SU-DHL-6 (cell line): Measurements from ENCODE around the gene RAP1GAP2.

Experiments
- H2AFZ ChIP-seq: fragments of 200-600 bp; sonication (generic); 2 replicates; pipeline ENCODE4 v1.6.1; 2014; ENCODE audit warnings: low read depth, mild to moderate bottlenecking, moderate library complexity, mixed read lengths, antibody characterized with exemption, low read length; ENCODE audit not compliant: severe bottlenecking
- H3F3A ChIP-seq: fragments of 200-600 bp; shearing (Covaris generic); 2 replicates; pipeline ENCODE4 v1.6.0; 2016; ENCODE audit warnings: antibody characterized with exemption, mild to moderate bottlenecking; ENCODE audit not compliant: insufficient read depth
- H3K27ac ChIP-seq: fragments of 200-600 bp; sonication (generic); 2 replicates; pipeline ENCODE4 v1.5.1; 2016; ENCODE audit warnings: low read depth, mild to moderate bottlenecking, low read length, moderate library complexity, mixed read lengths
- H3K27me3 ChIP-seq: fragments of 200-600 bp; sonication (generic), shearing (Covaris generic); 2 replicates; pipeline ENCODE4 v1.6.0; 2014; ENCODE audit warnings: mild to moderate bottlenecking, low read length
- H3K36me3 ChIP-seq: fragments of 200-600 bp; sonication (generic); 2 replicates; pipeline ENCODE4 v1.6.1; 2014; ENCODE audit warnings: mild to moderate bottlenecking, low read length, mixed read lengths
- H3K4me2 ChIP-seq: fragments of 300-600, 200-600 bp; shearing (Covaris generic), sonication (generic); 2 replicates; pipeline ENCODE4 v1.6.0; 2014; ENCODE audit warnings: low read length, low read depth, mild to moderate bottlenecking; ENCODE audit not compliant: poor library complexity, severe bottlenecking
- H3K4me3 ChIP-seq: fragments of 200-600 bp; sonication (generic); 2 replicates; pipeline ENCODE4 v1.5.1; 2014; ENCODE audit warnings: antibody characterized with exemption, low read length, mild to moderate bottlenecking, mixed read lengths; ENCODE audit not compliant: insufficient read depth, poor library complexity, severe bottlenecking
- H3K79me2 ChIP-seq: fragments of 200-600 bp; sonication (generic); 2 replicates; pipeline ENCODE4 v1.6.1; 2014; ENCODE audit warnings: mild to moderate bottlenecking, low read length, moderate library complexity; ENCODE audit not compliant: insufficient read depth
- H3K9ac ChIP-seq: fragments of 200-600 bp; sonication (generic); 2 replicates; pipeline ENCODE4 v1.7.0; 2014; ENCODE audit warnings: mild to moderate bottlenecking, low read length
- H3K9me2 ChIP-seq: fragments of 200-600 bp; sonication (generic); replicated peaks from 2 replicates; pipeline ENCODE4 v1.6.1; 2014; ENCODE audit warnings: low read length; ENCODE audit not compliant: insufficient read depth
- H3K9me3 ChIP-seq: fragments of 200-600 bp; sonication (generic); 2 replicates; pipeline ENCODE4 v1.6.1; 2014; ENCODE audit warnings: low read length, mixed read lengths; ENCODE audit not compliant: insufficient read depth
- H4K20me1 ChIP-seq: fragments of 200-600 bp; sonication (generic); 2 replicates; pipeline ENCODE4 v1.6.1; 2014; ENCODE audit warnings: low read depth, mild to moderate bottlenecking, antibody characterized with exemption, low read length, moderate library complexity, mixed read lengths
- EZH2phosphoT487 ChIP-seq: fragments of 200-600 bp; sonication (generic), shearing (Covaris generic); conservative IDR thresholded peaks from 2 replicates; pipeline ENCODE4 v1.6.1; 2018; ENCODE audit warnings: mild to moderate bottlenecking, antibody characterized with exemption, low read length, moderate library complexity, mixed read lengths
- TF ChIP-seq, protein P1 (sequence below): fragments of 200-600 bp; sonication (generic); IDR thresholded peaks from one replicate; pipeline ENCODE4 v1.5.1; 2017; ENCODE audit warnings: antibody characterized with exemption, mild to moderate bottlenecking, low read length, moderate library complexity; ENCODE audit not compliant: insufficient read depth, poor library complexity, severe bottlenecking

Gene RAP1GAP2

DNA sequence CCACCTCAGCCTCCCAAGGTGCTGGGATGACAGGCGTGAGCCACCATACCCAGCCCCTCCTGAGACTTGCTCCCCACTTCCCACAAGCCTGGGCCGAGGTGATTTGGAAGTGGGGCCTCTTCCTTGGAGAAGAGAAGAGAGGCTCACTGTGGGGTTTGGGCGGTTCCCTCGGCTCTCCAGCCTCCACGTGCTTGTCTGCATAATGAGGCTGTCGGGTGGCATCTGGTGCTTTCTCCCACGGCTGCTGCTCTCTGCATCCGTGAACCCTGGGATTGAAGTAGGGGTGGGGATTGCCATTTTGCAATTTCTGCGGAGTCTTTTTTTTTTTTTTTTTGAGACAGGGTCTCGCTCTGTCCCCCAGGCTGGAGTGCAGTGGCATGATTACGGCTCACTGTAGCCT lies 101.4 kb downstream of the RAP1GAP2 start:
- Histone ChIP-seq H3K36me3 (no peaks in the 10 kb centered on the region), H3K9ac (no peak overlapping the region), H3K9me2 (no peaks in the 10 kb centered on the region), H3K27me3 (no peaks in the 10 kb centered on the region), H4K20me1 (no peaks in the 10 kb centered on the region), H3K4me3 (no peak overlapping the region), H3F3A (no peaks in the 10 kb centered on the region), H3K79me2 (no peaks in the 10 kb centered on the region), H2AFZ (no peak overlapping the region), H3K4me2 (no peak overlapping the region), H3K27ac (no peak overlapping the region), H3K9me3 (no peaks in the 10 kb centered on the region)
- no peak for TF ChIP-seq EZH2phosphoT487
- TF ChIP-seq, protein P1, sequence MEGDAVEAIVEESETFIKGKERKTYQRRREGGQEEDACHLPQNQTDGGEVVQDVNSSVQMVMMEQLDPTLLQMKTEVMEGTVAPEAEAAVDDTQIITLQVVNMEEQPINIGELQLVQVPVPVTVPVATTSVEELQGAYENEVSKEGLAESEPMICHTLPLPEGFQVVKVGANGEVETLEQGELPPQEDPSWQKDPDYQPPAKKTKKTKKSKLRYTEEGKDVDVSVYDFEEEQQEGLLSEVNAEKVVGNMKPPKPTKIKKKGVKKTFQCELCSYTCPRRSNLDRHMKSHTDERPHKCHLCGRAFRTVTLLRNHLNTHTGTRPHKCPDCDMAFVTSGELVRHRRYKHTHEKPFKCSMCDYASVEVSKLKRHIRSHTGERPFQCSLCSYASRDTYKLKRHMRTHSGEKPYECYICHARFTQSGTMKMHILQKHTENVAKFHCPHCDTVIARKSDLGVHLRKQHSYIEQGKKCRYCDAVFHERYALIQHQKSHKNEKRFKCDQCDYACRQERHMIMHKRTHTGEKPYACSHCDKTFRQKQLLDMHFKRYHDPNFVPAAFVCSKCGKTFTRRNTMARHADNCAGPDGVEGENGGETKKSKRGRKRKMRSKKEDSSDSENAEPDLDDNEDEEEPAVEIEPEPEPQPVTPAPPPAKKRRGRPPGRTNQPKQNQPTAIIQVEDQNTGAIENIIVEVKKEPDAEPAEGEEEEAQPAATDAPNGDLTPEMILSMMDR = no peak

DNA sequence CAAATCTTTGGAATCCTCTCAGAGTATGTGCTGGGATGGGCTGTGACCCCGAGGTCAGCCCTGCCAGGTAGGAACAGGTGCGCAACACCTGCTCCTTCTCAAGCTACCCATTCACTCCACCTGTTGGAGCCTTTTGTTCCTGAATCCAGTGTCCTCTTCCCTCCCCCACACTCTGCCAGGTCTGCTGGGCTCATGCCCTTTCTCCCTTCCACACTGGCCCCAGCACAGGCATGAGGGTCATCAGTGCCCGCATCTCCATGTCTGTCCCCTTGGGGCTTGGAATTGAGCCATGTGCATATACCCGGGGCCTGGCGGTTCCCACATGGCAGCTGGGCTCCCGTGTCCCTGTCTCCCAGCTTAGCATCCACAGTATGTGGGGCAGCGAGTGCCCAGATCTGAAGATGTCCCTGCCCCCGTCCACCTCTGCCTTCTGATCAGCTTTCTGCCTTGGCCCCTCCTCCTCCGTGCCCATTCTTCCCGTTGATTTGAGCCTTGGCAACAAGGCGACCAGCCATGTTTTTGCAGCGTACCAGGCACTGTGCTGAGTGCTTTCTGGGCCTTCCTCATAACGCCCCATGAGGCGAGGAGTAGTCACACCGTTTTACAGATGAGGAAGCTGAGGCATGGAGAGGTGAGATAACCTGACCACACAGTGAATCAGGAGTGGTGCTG lies 102.2 kb downstream of the RAP1GAP2 start:
- no peaks in the 10 kb centered on the region for H3F3A ChIP-seq
- TF ChIP-seq, protein P1 = no peak
- no peak for TF ChIP-seq EZH2phosphoT487
- no peaks in the 10 kb centered on the region for H3K9me2 ChIP-seq
- no peaks in the 10 kb centered on the region for H3K9me3 ChIP-seq
- H2AFZ ChIP-seq = no peak overlapping the region
- H3K79me2 ChIP-seq = no peaks in the 10 kb centered on the region
- H3K4me3 ChIP-seq = no peak overlapping the region
- H3K27ac ChIP-seq = no peak overlapping the region
- H3K36me3 ChIP-seq = no peaks in the 10 kb centered on the region
- H3K9ac ChIP-seq = no peak overlapping the region
- H4K20me1 ChIP-seq = no peaks in the 10 kb centered on the region
- H3K4me2 ChIP-seq = no peak overlapping the region
- H3K27me3 ChIP-seq = no peaks in the 10 kb centered on the region

DNA sequence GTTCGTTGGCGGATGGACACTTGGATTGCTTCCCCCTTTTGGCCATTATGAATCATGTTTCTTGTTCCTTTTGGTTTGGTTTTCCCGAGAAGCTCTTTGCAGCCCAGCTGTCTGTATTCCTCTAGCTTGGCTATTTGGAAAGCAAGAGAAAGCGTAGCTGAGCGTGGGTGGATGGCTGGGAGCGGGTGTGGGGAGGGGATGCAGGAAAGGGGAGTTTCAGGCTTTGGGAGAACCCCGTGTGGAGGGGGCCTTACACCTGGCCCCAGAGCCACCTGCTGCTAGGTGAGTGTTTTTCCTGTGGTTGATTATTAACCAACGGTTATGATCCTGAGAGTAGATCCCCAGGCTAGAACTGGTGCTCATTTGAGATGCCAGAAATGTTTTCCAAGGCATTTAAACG lies 103.7 kb downstream of the RAP1GAP2 start:
- H3F3A ChIP-seq = no peaks in the 10 kb centered on the region
- H2AFZ ChIP-seq = no peak overlapping the region
- no peaks in the 10 kb centered on the region for H3K79me2 ChIP-seq
- H3K27me3 ChIP-seq = no peaks in the 10 kb centered on the region
- no peak for TF ChIP-seq EZH2phosphoT487
- TF ChIP-seq, protein P1 = no peak
- no peaks in the 10 kb centered on the region for H3K36me3 ChIP-seq
- H3K4me2 ChIP-seq = no peak overlapping the region
- no peak overlapping the region for H3K27ac ChIP-seq
- H3K9ac ChIP-seq = no peak overlapping the region
- no peaks in the 10 kb centered on the region for H3K9me2 ChIP-seq
- no peaks in the 10 kb centered on the region for H4K20me1 ChIP-seq
- H3K4me3 ChIP-seq = no peak overlapping the region
- no peaks in the 10 kb centered on the region for H3K9me3 ChIP-seq
